ENCODE results near the gene WDFY2. TPM values are rescaled to one million over a fixed set of nuclear protein-coding genes. Genes with fewer than 3 reads are reported as not detected.

Gene WDFY2
- total and polyA plus RNA-seq, 2 of the 13 experiments (the other 11 are each of a cell fraction or from before 2014, with no cell fraction given): 22.6 to 27.0 TPM

DNA sequence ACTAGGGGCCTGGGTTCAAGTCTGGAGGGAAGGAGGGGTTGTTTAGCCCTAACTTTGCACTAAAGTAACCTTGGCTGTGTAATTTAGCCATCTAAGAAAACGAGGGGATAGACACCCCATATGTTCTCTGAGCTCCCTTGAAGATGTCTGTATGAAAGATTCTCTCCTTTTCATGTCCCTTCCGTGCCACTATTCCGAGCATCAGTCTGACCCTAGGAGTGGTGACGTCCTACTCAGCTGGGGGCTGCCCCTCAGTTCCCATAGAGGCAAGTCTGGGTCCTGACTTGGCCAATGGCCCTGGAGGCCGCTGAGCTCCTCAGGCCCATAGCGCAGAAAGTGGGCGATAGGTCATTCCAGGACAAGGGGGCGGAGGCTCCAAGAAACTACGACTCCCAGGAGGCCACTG lies 790 bp upstream of the WDFY2 start (continued):
- TF ChIP-seq PTBP1 (IDR thresholded peaks at IDR 0.05; ENCODE audit: low read depth, low read length, poor library complexity, severe bottlenecking) (no peak), TCF12 (IDR thresholded peaks at IDR 0.05) (no peak), TCF12 (CRISPR knock-in tag; IDR thresholded peaks at IDR 0.05) (no peak), MAFG (CRISPR knock-in tag; IDR thresholded peaks at IDR 0.05) (no peak), ZNF577 (CRISPR knock-in tag; IDR thresholded peaks at IDR 0.05; ENCODE audit: borderline replicate concordance, low read depth) (no peak), PCBP2 (optimal IDR thresholded peaks at IDR 0.05; ENCODE audit: low read depth, low read length, poor library complexity, severe bottlenecking) (no peak), NFATC3 (CRISPR knock-in tag; IDR thresholded peaks at IDR 0.05) (no peak), NFKB2 (CRISPR knock-in tag; IDR thresholded peaks at IDR 0.05; ENCODE audit: borderline replicate concordance) (no peak), BRCA1 (CRISPR knock-in tag; IDR thresholded peaks at IDR 0.05) (no peak), ZNF761 (CRISPR knock-in tag; conservative IDR thresholded peaks at IDR 0.05) (no peak), PRPF4 (IDR thresholded peaks at IDR 0.05; ENCODE audit: low read depth, low read length, poor library complexity, severe bottlenecking) (no peak), RARA (CRISPR knock-in tag; IDR thresholded peaks at IDR 0.05) (peak; percentile 39; the same call in 1 of the 2 replicates), NFKBIZ (CRISPR knock-in tag; IDR thresholded peaks at IDR 0.05) (no peak), SMAD1 (CRISPR knock-in tag; IDR thresholded peaks at IDR 0.05; ENCODE audit: borderline replicate concordance, low read depth) (0 out of 2 replicates have a peak, but pooled peaks have one; percentile 57), SALL1 (CRISPR knock-in tag; IDR thresholded peaks at IDR 0.05) (no peak), EZH2 (conservative IDR thresholded peaks at IDR 0.05; ENCODE audit: low read depth, low read length) (no peak), POLR2AphosphoS5 (IDR thresholded peaks at IDR 0.05; ENCODE audit: low read depth, low read length) (peak; percentile 54; the same call in 1 of the 2 replicates), MIXL1 (CRISPR knock-in tag; IDR thresholded peaks at IDR 0.05) (no peak), GFI1 (CRISPR knock-in tag; IDR thresholded peaks at IDR 0.05; ENCODE audit: borderline replicate concordance) (no peak; the same call in 1 of the 2 replicates), NKX3-1 (CRISPR knock-in tag; IDR thresholded peaks at IDR 0.05) (peak; percentile 64; the same call in 1 of the 2 replicates)
- TF ChIP-seq, protein P1, sequence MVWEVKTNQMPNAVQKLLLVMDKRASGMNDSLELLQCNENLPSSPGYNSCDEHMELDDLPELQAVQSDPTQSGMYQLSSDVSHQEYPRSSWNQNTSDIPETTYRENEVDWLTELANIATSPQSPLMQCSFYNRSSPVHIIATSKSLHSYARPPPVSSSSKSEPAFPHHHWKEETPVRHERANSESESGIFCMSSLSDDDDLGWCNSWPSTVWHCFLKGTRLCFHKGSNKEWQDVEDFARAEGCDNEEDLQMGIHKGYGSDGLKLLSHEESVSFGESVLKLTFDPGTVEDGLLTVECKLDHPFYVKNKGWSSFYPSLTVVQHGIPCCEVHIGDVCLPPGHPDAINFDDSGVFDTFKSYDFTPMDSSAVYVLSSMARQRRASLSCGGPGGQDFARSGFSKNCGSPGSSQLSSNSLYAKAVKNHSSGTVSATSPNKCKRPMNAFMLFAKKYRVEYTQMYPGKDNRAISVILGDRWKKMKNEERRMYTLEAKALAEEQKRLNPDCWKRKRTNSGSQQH (CRISPR knock-in tag; IDR thresholded peaks at IDR 0.05; ENCODE audit: low read depth): no peak; the same call in 1 of the 2 replicates
- TF ChIP-seq, protein P2, sequence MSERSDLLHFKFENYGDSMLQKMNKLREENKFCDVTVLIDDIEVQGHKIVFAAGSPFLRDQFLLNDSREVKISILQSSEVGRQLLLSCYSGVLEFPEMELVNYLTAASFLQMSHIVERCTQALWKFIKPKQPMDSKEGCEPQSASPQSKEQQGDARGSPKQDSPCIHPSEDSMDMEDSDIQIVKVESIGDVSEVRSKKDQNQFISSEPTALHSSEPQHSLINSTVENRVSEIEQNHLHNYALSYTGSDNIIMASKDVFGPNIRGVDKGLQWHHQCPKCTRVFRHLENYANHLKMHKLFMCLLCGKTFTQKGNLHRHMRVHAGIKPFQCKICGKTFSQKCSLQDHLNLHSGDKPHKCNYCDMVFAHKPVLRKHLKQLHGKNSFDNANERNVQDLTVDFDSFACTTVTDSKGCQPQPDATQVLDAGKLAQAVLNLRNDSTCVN (CRISPR knock-in tag; IDR thresholded peaks at IDR 0.05; ENCODE audit: borderline replicate concordance): no peak
- TF ChIP-seq, protein P3, sequence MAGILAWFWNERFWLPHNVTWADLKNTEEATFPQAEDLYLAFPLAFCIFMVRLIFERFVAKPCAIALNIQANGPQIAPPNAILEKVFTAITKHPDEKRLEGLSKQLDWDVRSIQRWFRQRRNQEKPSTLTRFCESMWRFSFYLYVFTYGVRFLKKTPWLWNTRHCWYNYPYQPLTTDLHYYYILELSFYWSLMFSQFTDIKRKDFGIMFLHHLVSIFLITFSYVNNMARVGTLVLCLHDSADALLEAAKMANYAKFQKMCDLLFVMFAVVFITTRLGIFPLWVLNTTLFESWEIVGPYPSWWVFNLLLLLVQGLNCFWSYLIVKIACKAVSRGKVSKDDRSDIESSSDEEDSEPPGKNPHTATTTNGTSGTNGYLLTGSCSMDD (CRISPR knock-in tag; IDR thresholded peaks at IDR 0.05): no peak
- TF ChIP-seq, protein P4, sequence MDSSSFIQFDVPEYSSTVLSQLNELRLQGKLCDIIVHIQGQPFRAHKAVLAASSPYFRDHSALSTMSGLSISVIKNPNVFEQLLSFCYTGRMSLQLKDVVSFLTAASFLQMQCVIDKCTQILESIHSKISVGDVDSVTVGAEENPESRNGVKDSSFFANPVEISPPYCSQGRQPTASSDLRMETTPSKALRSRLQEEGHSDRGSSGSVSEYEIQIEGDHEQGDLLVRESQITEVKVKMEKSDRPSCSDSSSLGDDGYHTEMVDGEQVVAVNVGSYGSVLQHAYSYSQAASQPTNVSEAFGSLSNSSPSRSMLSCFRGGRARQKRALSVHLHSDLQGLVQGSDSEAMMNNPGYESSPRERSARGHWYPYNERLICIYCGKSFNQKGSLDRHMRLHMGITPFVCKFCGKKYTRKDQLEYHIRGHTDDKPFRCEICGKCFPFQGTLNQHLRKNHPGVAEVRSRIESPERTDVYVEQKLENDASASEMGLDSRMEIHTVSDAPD (CRISPR knock-in tag; IDR thresholded peaks at IDR 0.05): no peak
- TF ChIP-seq, protein P5, sequence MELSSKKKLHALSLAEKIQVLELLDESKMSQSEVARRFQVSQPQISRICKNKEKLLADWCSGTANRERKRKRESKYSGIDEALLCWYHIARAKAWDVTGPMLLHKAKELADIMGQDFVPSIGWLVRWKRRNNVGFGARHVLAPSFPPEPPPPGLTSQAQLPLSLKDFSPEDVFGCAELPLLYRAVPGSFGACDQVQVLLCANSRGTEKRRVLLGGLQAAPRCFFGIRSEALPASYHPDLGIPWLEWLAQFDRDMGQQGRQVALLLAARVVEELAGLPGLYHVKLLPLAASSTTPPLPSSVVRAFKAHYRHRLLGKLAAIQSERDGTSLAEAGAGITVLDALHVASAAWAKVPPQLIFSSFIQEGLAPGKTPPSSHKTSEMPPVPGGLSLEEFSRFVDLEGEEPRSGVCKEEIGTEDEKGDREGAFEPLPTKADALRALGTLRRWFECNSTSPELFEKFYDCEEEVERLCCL (CRISPR knock-in tag; IDR thresholded peaks at IDR 0.05; ENCODE audit: borderline replicate concordance): no peak

Measured in HepG2 (cell line).